ENCODE measurements around the gene NET1.
A peak's percentile ranks its signal among the peaks of the same experiment; 100 is the strongest.

NET1 gene

DNA sequence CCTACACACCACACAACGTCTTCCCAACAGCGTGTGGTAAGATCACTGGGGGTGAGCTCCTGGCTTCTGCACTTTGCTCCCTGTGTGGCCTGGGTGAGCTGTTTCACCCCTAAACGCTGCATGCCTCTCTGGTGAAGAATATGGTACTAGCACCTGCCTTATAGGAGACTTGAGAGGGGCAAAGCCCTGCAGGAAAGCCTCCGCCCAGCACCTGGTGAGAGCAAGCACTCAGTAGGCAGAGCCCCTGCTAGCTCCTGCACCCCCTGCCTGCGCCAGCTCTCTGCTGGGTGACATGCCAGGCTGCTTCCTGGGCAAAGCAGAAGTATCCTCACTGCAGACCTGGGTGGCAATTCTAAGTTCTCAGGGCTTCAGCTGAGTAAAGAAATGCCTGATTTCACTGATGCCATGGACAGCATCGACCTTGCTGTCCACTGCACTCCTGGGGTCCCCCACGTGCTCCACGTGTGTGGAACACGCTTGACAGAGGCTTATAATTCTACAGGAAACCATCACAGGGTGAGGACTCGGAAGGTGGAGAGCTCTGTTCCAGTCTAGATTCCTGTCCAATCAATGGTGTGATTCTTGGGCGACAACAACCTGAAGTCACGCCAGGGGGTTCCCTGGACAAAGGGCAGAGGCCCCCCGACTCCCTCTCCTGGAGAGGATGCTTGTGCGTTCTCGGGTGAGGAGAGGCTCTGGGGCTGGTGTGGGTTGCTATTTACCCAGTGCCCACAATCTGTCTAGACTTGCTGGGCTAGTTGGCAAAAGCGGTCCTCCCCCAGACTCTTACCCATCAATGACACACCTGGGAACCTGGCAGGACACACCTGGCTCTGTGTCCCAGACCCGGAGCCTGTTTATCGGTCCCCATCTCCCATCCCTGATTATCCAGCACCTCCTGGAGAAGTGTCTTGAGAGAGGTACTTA lies 92.1 kb downstream of the NET1 start:
- DNase-seq: peak in 2 of 42 donors; percentile 1 to 8
- intact Hi-C loops (cut with DNase I): no loop called here

GRCh38 chr10:5506246-5506645 lies 93.9 kb downstream of the NET1 start:
- intact Hi-C loops (cut with DNase I): no loop called here
- no peak for DNase-seq

GRCh38 chr10:5506751-5507648 lies 94.6 kb downstream of the NET1 start:
- peak in 2 of 42 donors; percentile 5 for DNase-seq
- intact Hi-C loops (cut with DNase I): no loop called here

DNA sequence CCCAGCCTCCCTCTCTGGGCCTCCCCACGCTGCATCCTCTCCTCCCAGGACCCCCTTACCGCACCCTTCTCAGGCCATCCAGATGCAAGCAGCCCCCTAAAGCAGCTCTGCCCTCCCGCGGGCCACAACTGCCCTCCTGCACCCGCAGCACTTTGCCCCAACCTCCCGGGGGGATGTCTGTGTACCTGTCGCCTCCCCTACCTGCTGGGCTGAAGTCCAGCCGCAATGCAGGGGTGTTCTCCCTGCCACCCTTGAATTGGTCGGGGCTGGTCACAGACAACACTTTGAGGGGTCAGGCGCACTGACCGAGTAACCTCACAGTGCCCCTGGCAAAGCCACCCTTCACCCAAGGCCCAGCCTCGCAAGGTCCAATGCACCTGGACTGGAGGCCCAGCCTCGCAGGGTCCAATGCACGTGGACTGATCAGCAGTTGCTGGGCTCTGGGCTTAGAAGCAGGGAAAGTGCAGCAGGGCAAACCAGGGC lies 95.3 kb downstream of the NET1 start:
- no peak for DNase-seq
- intact Hi-C loops (cut with DNase I): no loop called here

DNA sequence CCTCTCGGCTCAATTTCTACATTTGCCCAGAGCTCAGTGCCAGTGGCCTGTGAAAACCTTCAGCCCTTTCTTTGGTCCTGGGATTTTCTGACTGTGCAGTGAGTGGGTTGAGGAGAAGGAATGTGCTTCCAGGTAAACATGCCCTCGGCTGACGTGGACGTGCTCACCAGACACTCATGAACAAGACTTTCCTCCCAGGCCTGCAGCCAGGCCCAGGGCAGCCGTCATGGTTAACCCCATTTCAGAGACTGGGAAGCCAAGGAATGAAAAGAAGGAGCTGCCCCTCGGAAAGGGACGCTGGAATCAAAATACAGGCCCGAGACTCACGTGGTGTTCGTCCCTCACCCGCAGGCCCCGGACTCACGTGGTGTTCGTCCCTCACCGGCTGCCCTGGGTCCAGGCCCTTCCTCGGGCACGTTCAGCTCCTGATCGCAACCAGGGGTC lies 95.8 kb downstream of the NET1 start:
- no peak for DNase-seq
- intact Hi-C loops (cut with DNase I): no loop called here

All from head of caudate nucleus (tissue), 42 donors.